Dermis microvascular lymphatic vessel endothelial cell (primary cell): ENCODE measurements around the gene TAP1. TPM values are rescaled to one million over a fixed set of nuclear protein-coding genes. Genes with fewer than 3 reads are reported as not detected.

Experiments
- DNase-seq, 2 donors: peaks; one replicate each; pipeline versions ENCODE4 v3.0.0 to v3.0.0-alpha.2; 2010; ENCODE audit warnings: low read depth in 2 of 2
- total RNA-seq: library from RNA; depleted of rRNA; stranded (reverse); fragments of >200 nt; gene quantifications from 2 replicates; pipeline ENCODE4 v1.2.1, GENCODE V29; 2014

Gene TAP1
- total RNA-seq, 1 donor from 2014 or later: 40.7 TPM

- DNase-seq: no peak
Measured at GRCh38 chr6:32865724-32866443, 12.4 kb upstream of the TAP1 start.

- no peak for DNase-seq
Measured at GRCh38 chr6:32862725-32863124, 9.2 kb upstream of the TAP1 start.

- DNase-seq: no peak
Measured at GRCh38 chr6:32860674-32861073, 7.2 kb upstream of the TAP1 start.

GRCh38 chr6:32858194-32858593 lies 4.7 kb upstream of the TAP1 start:
- DNase-seq: no peak

GRCh38 chr6:32857156-32857891 lies 3.8 kb upstream of the TAP1 start:
- DNase-seq: no peak

GRCh38 chr6:32855467-32856174 lies 2.1 kb upstream of the TAP1 start:
- DNase-seq: no peak

- DNase-seq: peak in 1 of 2 donors; percentile 22
Measured at GRCh38 chr6:32854376-32855178, 1.1 kb upstream of the TAP1 start.

- peak in 1 of 2 donors; percentile 50 for DNase-seq
Measured at GRCh38 chr6:32852844-32853540, 512 bp downstream of the TAP1 start.

- DNase-seq: no peak
Measured at GRCh38 chr6:32852018-32852843, 1.3 kb downstream of the TAP1 start.

- no peak for DNase-seq
Measured at GRCh38 chr6:32851025-32851424, 2.5 kb downstream of the TAP1 start.

GRCh38 chr6:32849126-32849525 lies 4.4 kb downstream of the TAP1 start:
- DNase-seq: no peak

GRCh38 chr6:32847795-32848194 lies 5.7 kb downstream of the TAP1 start:
- DNase-seq: no peak

- DNase-seq: no peak
Measured at GRCh38 chr6:32847004-32847403, 6.5 kb downstream of the TAP1 start.

GRCh38 chr6:32845384-32845884 lies 8.1 kb downstream of the TAP1 start:
- no peak for DNase-seq

- no peak for DNase-seq
Measured at GRCh38 chr6:32844839-32845383, 8.6 kb downstream of the TAP1 start.

- DNase-seq: peak; percentile 89 to 94
Measured at GRCh38 chr6:32843979-32844838, 9.3 kb downstream of the TAP1 start, which contains the start of gene PSMB8. Gene PSMB8 (minus strand): TSS chr6:32844047. CDS start chr6:32843996, 51 bp downstream.

- no peak for DNase-seq
Measured at GRCh38 chr6:32843331-32843978, 10.0 kb downstream of the TAP1 start.

GRCh38 chr6:32842690-32843089 lies 10.8 kb downstream of the TAP1 start:
- DNase-seq: no peak
